Measurements from ENCODE around the gene DNAJC16. TPM values are rescaled to one million over a fixed set of nuclear protein-coding genes. Genes with fewer than 3 reads are reported as not detected.

DNAJC16 gene
- total and polyA plus RNA-seq, 2 of the 13 experiments (the other 11 are each of a cell fraction or from before 2014, with no cell fraction given), result 11.4 to 15.4 TPM

DNA sequence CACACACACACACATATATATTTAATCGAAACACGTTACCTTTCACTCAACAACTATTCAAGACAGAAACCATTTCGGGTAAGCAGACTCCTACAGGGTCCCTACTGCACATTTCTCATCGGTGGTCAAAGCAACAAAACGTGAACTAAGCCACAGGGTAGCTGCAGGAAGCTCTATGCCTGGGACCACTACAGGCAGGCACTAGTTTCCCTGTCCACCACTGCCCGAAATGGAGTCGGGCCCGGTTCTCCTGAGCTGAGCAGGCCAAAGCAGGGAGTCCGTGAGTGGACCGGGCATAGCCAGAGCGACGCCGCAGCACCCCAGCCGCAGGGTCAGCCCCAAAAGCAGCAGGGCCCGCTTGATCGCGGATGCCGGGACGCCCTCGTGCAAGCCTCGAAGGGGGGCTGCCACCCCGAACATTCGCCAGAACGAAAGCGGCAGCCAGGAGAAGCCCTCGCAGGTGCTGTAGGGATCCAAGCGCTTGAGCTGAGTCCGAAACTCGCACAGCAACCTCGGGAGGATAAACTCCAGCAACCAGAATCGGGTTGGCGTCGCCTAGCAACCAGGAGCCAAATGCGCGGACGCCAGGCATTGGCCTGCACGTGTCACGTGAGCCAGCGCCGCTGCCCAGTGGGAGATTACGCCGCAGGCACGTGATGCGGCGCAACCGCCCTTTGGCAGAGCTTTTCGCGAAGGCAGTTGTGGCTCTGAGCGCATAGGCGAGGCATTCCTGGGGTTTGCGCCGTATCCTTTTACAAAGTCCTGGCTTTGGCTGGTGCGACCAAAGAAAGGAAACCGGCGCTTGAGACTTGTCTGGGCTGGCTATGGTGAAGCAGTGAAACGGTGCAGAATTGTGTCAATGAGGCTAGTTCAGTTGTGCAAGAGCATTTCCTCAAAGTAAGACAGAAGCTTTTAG lies 76.7 kb downstream of the DNAJC16 start (continued):
- TF ChIP-seq, protein P1, sequence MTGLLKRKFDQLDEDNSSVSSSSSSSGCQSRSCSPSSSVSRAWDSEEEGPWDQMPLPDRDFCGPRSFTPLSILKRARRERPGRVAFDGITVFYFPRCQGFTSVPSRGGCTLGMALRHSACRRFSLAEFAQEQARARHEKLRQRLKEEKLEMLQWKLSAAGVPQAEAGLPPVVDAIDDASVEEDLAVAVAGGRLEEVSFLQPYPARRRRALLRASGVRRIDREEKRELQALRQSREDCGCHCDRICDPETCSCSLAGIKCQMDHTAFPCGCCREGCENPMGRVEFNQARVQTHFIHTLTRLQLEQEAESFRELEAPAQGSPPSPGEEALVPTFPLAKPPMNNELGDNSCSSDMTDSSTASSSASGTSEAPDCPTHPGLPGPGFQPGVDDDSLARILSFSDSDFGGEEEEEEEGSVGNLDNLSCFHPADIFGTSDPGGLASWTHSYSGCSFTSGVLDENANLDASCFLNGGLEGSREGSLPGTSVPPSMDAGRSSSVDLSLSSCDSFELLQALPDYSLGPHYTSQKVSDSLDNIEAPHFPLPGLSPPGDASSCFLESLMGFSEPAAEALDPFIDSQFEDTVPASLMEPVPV (CRISPR knock-in tag; IDR thresholded peaks at IDR 0.05), result peak; percentile 92
- TF ChIP-seq KLF11 (CRISPR knock-in tag; IDR thresholded peaks at IDR 0.05) (peak; percentile 83; the same call in 1 of the 2 replicates), HCFC1 (IDR thresholded peaks at IDR 0.05; ENCODE audit: low read depth, low read length) (no peak), ZNF598 (CRISPR knock-in tag; IDR thresholded peaks at IDR 0.05; ENCODE audit: borderline replicate concordance) (peak; percentile 95; the same call in 1 of the 2 replicates), MAFK (conservative IDR thresholded peaks at IDR 0.05 in 1 of 2, IDR thresholded peaks at IDR 0.05 in 1 of 2; ENCODE audit: low read length in 2 of 2) (no peak), PBX2 (CRISPR knock-in tag; IDR thresholded peaks at IDR 0.05) (no peak), ZNF501 (CRISPR knock-in tag; IDR thresholded peaks at IDR 0.05) (peak; percentile 91), BRCA1 (CRISPR knock-in tag; IDR thresholded peaks at IDR 0.05) (0 out of 2 replicates have a peak, but pooled peaks have one; percentile 30), RAD51 (IDR thresholded peaks at IDR 0.05; ENCODE audit: borderline replicate concordance) (peak; percentile 99), NCOA1 (CRISPR knock-in tag; IDR thresholded peaks at IDR 0.05) (peak; percentile 47; the same call in 1 of the 2 replicates), ZNF841 (CRISPR knock-in tag; IDR thresholded peaks at IDR 0.05; ENCODE audit: borderline replicate concordance) (no peak), ZBTB4 (CRISPR knock-in tag; IDR thresholded peaks at IDR 0.05; ENCODE audit: borderline replicate concordance) (peak; percentile 81; the same call in 1 of the 2 replicates), ZBED4 (CRISPR knock-in tag; IDR thresholded peaks at IDR 0.05; ENCODE audit: borderline replicate concordance) (0 out of 2 replicates have a peak, but pooled peaks have one; percentile 30), ISL2 (CRISPR knock-in tag; IDR thresholded peaks at IDR 0.05) (peak; percentile 49; the same call in 1 of the 2 replicates), MXI1 (IDR thresholded peaks at IDR 0.05; ENCODE audit: borderline replicate concordance, low read depth, low read length) (peak; percentile 84; the same call in 2 of the 3 replicates), ZFP37 (CRISPR knock-in tag; IDR thresholded peaks at IDR 0.05; ENCODE audit: borderline replicate concordance) (peak; percentile 82)
- TF ChIP-seq, protein P2, sequence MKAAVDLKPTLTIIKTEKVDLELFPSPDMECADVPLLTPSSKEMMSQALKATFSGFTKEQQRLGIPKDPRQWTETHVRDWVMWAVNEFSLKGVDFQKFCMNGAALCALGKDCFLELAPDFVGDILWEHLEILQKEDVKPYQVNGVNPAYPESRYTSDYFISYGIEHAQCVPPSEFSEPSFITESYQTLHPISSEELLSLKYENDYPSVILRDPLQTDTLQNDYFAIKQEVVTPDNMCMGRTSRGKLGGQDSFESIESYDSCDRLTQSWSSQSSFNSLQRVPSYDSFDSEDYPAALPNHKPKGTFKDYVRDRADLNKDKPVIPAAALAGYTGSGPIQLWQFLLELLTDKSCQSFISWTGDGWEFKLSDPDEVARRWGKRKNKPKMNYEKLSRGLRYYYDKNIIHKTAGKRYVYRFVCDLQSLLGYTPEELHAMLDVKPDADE (CRISPR knock-in tag; IDR thresholded peaks at IDR 0.05), result no peak

All from HepG2 (cell line).